Endothelial cell of umbilical vein (primary cell): ENCODE results near the gene RNFT2. TPM values are rescaled to one million over a fixed set of nuclear protein-coding genes. Genes with fewer than 3 reads are reported as not detected.
A peak's percentile ranks its signal among the peaks of the same experiment; 100 is the strongest.

ENCODE experiments used
- BruUV-seq: library from RNA; stranded (reverse); fragments of 400-500 nt; replicated peaks from 2 replicates; lab custom pipeline; 2021; lab: Mats Ljungman, UMichigan
- CTCF ChIA-PET: fragments of 300-600, 350-600 bp; sonication (Branson Sonifier 250); formaldehyde crosslinking; loops from one replicate; lab custom pipeline; 2021; ENCODE audit warnings: antibody characterized with exemption, inconsistent platforms; lab: Charles Lee
- POLR2A ChIA-PET: fragments of 300-600, 350-600 bp; sonication (Branson Sonifier 250); formaldehyde crosslinking; loops from one replicate; lab custom pipeline; 2021; ENCODE audit warnings: antibody characterized with exemption, inconsistent platforms; lab: Charles Lee
- DNase-seq: peaks from one replicate; pipeline ENCODE4 v3.0.0-alpha.2; 2011; ENCODE audit warnings: low read depth, low spot score
- FAIRE-seq: peaks from 2 replicates; lab custom pipeline; 2011; peaks lifted over from hg19 to GRCh38; lab: Jason Lieb, UNC
- H2AFZ ChIP-seq: 2 replicates; pipeline ENCODE4 v1.6.0; 2012; ENCODE audit warnings: low read depth, low read length, control low read depth, inconsistent platforms
- H3K27ac ChIP-seq: 2 replicates; pipeline ENCODE4 v1.5.1; 2011; ENCODE audit warnings: low read depth, mild to moderate bottlenecking, control low read depth, low read length, moderate library complexity; ENCODE audit not compliant: insufficient read depth
- H3K27me3 ChIP-seq, 2 experiments: 2 replicates each; pipeline versions ENCODE4 v1.6.0 to v1.6.1; 2011; ENCODE audit warnings: low read length in 2 of 2, mixed read lengths in 1 of 2; ENCODE audit not compliant: control insufficient read depth in 2 of 2, insufficient read depth in 2 of 2
- H3K36me3 ChIP-seq, 2 experiments: 2 replicates in 1 of 2; 3 replicates in 1 of 2; pipeline ENCODE4 v1.5.1; 2011; ENCODE audit warnings: low read length in 2 of 2, mild to moderate bottlenecking in 1 of 2, moderate library complexity in 1 of 2; ENCODE audit not compliant: control insufficient read depth in 2 of 2, insufficient read depth in 2 of 2; ENCODE audit errors: extremely low read depth in 1 of 2
- H3K4me1 ChIP-seq: 3 replicates; pipeline ENCODE4 v1.5.1; 2011; ENCODE audit warnings: mild to moderate bottlenecking, low read length; ENCODE audit not compliant: control insufficient read depth, insufficient read depth; ENCODE audit errors: extremely low read depth
- H3K4me2 ChIP-seq: 2 replicates; pipeline ENCODE4 v1.6.1; 2011; ENCODE audit warnings: low read length, control low read depth, mixed read lengths; ENCODE audit not compliant: insufficient read depth
- H3K4me3 ChIP-seq, 3 experiments: fragments of 200-600 bp in 1 of 3; sonication (generic), shearing (Covaris generic) in 1 of 3; replicated peaks in 1 of 3; 2 replicates each; pipeline ENCODE4 v1.5.1; 2011 to 2016; ENCODE audit warnings: control low read depth in 3 of 3, low read length in 3 of 3, mild to moderate bottlenecking in 2 of 3, inconsistent platforms in 1 of 3, low read depth in 1 of 3, moderate library complexity in 1 of 3; ENCODE audit not compliant: insufficient read depth in 1 of 3
- H3K79me2 ChIP-seq: 2 replicates; pipeline ENCODE4 v1.6.0; 2012; ENCODE audit warnings: low read length, inconsistent platforms; ENCODE audit not compliant: control insufficient read depth, insufficient read depth
- H3K9ac ChIP-seq: replicated peaks from 2 replicates; pipeline ENCODE3; 2011; ENCODE audit warnings: low read length, control low read depth; ENCODE audit not compliant: insufficient read depth; ENCODE audit errors: extremely low read depth
- H3K9me1 ChIP-seq: replicated peaks from 3 replicates; pipeline ENCODE4 v1.6.0; 2011; ENCODE audit warnings: mild to moderate bottlenecking, low read length; ENCODE audit not compliant: control insufficient read depth, insufficient read depth; ENCODE audit errors: extremely low read depth
- H3K9me3 ChIP-seq: replicated peaks from 2 replicates; pipeline ENCODE4 v1.5.1; 2012; ENCODE audit warnings: low read length, inconsistent platforms; ENCODE audit not compliant: control insufficient read depth, insufficient read depth
- H4K20me1 ChIP-seq: replicated peaks from 2 replicates; pipeline ENCODE3; 2011; ENCODE audit warnings: mild to moderate bottlenecking, low read length; ENCODE audit not compliant: control insufficient read depth, insufficient read depth; ENCODE audit errors: extremely low read depth
- EZH2 ChIP-seq: IDR thresholded peaks from 2 replicates; pipeline ENCODE4 v1.6.1; 2012; ENCODE audit warnings: borderline replicate concordance, low read depth, mild to moderate bottlenecking, moderate library complexity, low read length, inconsistent platforms; ENCODE audit not compliant: severe bottlenecking
- FOS ChIP-seq: IDR thresholded peaks from 2 replicates; pipeline ENCODE4 v1.6.1; 2011; ENCODE audit warnings: mild to moderate bottlenecking, low read length, moderate library complexity, borderline replicate concordance; ENCODE audit not compliant: insufficient read depth
- GATA2 ChIP-seq: IDR thresholded peaks from 2 replicates; pipeline ENCODE4 v1.7.0; 2011; ENCODE audit warnings: low read depth, mild to moderate bottlenecking, moderate library complexity, mixed read lengths, low read length; ENCODE audit not compliant: insufficient read length, insufficient read depth
- POLR2A ChIP-seq: IDR thresholded peaks from 2 replicates; pipeline ENCODE4 v1.6.1; 2012; ENCODE audit warnings: low read depth, mild to moderate bottlenecking, control low read depth, low read length
- POLR2AphosphoS5 ChIP-seq: IDR thresholded peaks from 2 replicates; pipeline ENCODE4 v1.6.1; 2012; ENCODE audit warnings: low read depth, mild to moderate bottlenecking, control low read depth, low read length, moderate library complexity; ENCODE audit not compliant: insufficient read depth
- dilution Hi-C: fragments of 300-500 bp; cut with MboI; formaldehyde crosslinking; loops from one replicate; pipeline ENCODE4 v1.15.0; 2019; ENCODE audit warnings: low sequenced_read_pairs; ENCODE audit not compliant: extremely low pct_ligation_motif_present
- intact Hi-C: fragments of 100-400 bp; cut with micrococcal nuclease; formaldehyde crosslinking; loops from one replicate; pipeline ENCODE4 v1.10.0; 2022
- polyA plus RNA-seq, 4 experiments: library from polyadenylated mRNA; depleted of rRNA in 3 of 4; stranded (reverse) in 3 of 4; unstranded in 1 of 4; fragments of >200 nt; gene quantifications; 2 replicates each; pipeline versions ENCODE4 v1.2.1 to v1.2.3, GENCODE V29; 2011 to 2012; ENCODE audit warnings: missing spikeins in 1 of 4
- total RNA-seq: library from RNA; stranded (reverse); gene quantifications from 2 replicates; pipeline ENCODE4 v1.2.3, GENCODE V29; 2021
- TF ChIP-seq, protein P1 (sequence below): IDR thresholded peaks from 2 replicates; pipeline ENCODE4 v1.6.1; 2011; ENCODE audit not compliant: insufficient read depth, insufficient read length
- TF ChIP-seq, protein P2 (sequence below), 2 donors: IDR thresholded peaks; 1 replicate in 1 of 2; 2 replicates in 1 of 2; pipeline ENCODE4 v1.5.1; 2011; ENCODE audit warnings: low read length in 2 of 2, mild to moderate bottlenecking in 2 of 2, moderate library complexity in 2 of 2, control low read depth in 1 of 2, inconsistent platforms in 1 of 2, low read depth in 1 of 2; ENCODE audit not compliant: insufficient read depth in 1 of 2; ENCODE audit errors: extremely low read depth in 1 of 2

Gene RNFT2
- total and polyA plus RNA-seq, 2 donors (not counting 3 experiments of a cell fraction or from before 2014, with no cell fraction given): 1.4 to 6.6 TPM

DNA sequence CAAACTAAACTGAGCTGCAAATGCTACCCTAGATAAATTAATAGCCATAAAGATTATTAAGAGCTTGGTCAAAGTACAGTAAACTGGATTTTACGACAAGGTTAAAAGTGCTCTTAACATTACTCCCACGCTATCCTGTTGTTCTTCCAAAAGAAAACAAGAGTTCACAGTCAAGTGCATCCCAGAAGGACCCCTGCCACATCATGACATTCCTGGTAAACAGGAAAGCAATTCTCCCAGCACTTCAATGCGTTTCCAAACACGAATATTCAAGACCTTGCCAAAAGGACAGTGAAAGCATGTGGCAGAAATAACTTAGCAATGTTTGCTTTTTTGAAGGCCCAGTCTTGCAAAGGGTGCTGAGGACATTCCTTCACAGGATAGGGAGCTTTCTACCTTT lies 11.4 kb upstream of the RNFT2 start:
- H4K20me1 ChIP-seq: no peaks in the 10 kb centered on the region
- H3K27me3 ChIP-seq: no peaks in the 10 kb centered on the region
- peak; percentile 22 for TF ChIP-seq POLR2AphosphoS5
- no peak for TF ChIP-seq EZH2
- TF ChIP-seq, protein P1, sequence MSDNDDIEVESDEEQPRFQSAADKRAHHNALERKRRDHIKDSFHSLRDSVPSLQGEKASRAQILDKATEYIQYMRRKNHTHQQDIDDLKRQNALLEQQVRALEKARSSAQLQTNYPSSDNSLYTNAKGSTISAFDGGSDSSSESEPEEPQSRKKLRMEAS: no peak
- no peak for TF ChIP-seq POLR2A
- H2AFZ ChIP-seq: no peak overlapping the region
- no TSS peak for BruUV-seq
- intact Hi-C loops (no loop called here), dilution Hi-C loops (no loop called here)
- H3K9me3 ChIP-seq: no peaks in the 10 kb centered on the region
- H3K4me1 ChIP-seq: peaks cover 12% of the 10 kb centered on the region
- peak overlapping the region; percentile 33 for H3K4me2 ChIP-seq
- peaks cover 33% of the 10 kb centered on the region for H3K79me2 ChIP-seq
- DNase-seq (peak; percentile 84), FAIRE-seq (peak; percentile 70)
- no peak overlapping the region for H3K9ac ChIP-seq
- peaks cover 0 to 4% of the 10 kb centered on the region in 2 experiments for H3K36me3 ChIP-seq
- no peak overlapping the region for H3K27ac ChIP-seq
- POLR2A ChIA-PET: no interaction called here
- H3K9me1 ChIP-seq: no peaks in the 10 kb centered on the region
- no peak overlapping the region for H3K4me3 ChIP-seq
- CTCF ChIA-PET: interaction anchor here (1.3 to 1.5 kb wide), 3 partner anchors 8 to 20 kb away, joined by 4 to 8 read pairs (median 6); no protein-coding TSS in a partner anchor

DNA sequence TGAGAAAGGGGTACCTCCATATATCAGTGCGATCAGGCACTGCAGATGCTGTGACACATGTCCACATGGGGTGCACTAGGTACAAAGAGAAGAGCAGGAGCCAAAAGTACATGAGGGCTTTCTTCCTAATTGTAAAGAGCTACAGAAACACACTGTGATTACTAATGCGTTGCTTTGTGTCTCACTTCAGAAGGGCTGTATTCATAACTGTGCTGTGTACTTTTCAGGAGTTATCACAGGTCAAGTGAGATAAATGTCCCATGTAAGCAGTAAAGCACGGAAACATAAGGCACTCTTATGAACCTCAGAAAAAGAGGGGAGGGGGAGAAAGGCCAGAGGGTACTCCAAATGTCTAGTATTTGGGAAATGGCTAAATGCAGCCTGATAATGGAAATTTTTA lies 10.9 kb upstream of the RNFT2 start:
- dilution Hi-C loops (no loop called here), intact Hi-C loops (no loop called here)
- Histone ChIP-seq H3K27me3 (no peaks in the 10 kb centered on the region), H3K79me2 (peaks cover 36% of the 10 kb centered on the region), H3K4me2 (no peak overlapping the region), H3K27ac (no peak overlapping the region), H3K9ac (no peak overlapping the region), H2AFZ (no peak overlapping the region), H3K9me3 (no peaks in the 10 kb centered on the region), H4K20me1 (no peaks in the 10 kb centered on the region), H3K4me1 (peaks cover 12% of the 10 kb centered on the region), H3K9me1 (no peaks in the 10 kb centered on the region), H3K4me3 (no peak overlapping the region), H3K36me3 (peaks cover 0 to 4% of the 10 kb centered on the region in 2 experiments)
- CTCF ChIA-PET: interaction anchor here (1.3 to 1.5 kb wide), 3 partner anchors 8 to 21 kb away, joined by 4 to 8 read pairs (median 6); no protein-coding TSS in a partner anchor
- POLR2A ChIA-PET: no interaction called here
- FAIRE-seq: no peak
- TF ChIP-seq, protein P2, sequence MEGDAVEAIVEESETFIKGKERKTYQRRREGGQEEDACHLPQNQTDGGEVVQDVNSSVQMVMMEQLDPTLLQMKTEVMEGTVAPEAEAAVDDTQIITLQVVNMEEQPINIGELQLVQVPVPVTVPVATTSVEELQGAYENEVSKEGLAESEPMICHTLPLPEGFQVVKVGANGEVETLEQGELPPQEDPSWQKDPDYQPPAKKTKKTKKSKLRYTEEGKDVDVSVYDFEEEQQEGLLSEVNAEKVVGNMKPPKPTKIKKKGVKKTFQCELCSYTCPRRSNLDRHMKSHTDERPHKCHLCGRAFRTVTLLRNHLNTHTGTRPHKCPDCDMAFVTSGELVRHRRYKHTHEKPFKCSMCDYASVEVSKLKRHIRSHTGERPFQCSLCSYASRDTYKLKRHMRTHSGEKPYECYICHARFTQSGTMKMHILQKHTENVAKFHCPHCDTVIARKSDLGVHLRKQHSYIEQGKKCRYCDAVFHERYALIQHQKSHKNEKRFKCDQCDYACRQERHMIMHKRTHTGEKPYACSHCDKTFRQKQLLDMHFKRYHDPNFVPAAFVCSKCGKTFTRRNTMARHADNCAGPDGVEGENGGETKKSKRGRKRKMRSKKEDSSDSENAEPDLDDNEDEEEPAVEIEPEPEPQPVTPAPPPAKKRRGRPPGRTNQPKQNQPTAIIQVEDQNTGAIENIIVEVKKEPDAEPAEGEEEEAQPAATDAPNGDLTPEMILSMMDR (IDR thresholded peaks at IDR 0.05; ENCODE audit: extremely low read depth in 1 of 2, insufficient read depth in 1 of 2, low read depth in 1 of 2, low read length in 2 of 2): no peak
- TF ChIP-seq POLR2A (no peak), FOS (no peak), POLR2AphosphoS5 (no peak), GATA2 (no peak)
- no peak for DNase-seq
- BruUV-seq: no TSS peak
